Measurements from ENCODE around the gene MTUS2.
A peak's percentile ranks its signal among the peaks of the same experiment; 100 is the strongest.

The MTUS2 gene

GRCh38 chr13:28820099-28821051 is at the start of gene MTUS2:
MTUS2 (plus strand) TSS chr13:28820339.
- peak; percentile 9 for DNase-seq

DNA sequence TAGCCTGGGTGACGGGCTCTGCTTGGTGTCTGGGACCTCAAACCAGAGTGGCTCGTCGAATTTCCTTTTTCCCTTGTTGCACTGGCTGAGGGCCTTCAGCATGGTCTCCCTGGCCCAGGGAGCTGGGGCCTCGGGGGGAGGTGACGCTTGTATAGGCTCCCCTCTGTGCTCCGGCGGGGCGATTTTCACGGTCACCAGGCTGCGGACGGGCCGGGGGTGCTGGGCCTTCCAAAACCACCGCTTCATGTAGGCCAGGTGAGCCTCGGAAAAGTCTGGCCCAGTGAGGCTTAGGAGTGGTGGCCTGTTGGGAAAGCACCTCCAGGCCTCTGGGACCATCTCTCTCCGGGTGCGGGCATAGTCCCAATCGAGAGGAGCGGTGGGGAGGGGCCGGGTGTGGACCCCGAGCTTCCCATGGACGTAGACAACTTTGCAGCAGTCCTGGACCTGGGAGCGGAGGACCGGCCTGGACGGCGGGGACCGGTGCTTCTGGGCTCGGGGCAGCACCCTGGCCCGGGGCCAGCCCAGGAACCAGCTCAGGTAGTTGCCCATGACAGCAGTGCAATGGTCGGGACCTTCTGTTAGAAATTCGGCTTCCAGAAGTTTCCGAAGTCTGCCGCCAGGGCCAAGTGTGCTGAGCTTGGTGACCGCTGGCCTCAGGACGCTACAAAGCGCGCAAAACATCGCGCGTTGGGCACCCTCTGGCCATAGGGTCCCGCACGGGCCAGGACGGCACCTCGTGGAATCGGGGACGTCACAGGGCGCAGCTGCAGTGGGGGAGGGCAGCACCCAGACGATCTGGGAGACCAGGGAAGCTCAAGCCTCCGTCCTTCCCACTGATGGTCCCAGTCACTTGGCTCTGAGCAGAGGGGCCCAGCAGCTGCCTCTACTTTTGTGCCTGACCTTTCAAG is 41.6 kb upstream of the MTUS2 start:
- no peak for DNase-seq

- no peak for DNase-seq
Observed at GRCh38 chr13:28792992-28793391, 27.1 kb upstream of the MTUS2 start.

DNA sequence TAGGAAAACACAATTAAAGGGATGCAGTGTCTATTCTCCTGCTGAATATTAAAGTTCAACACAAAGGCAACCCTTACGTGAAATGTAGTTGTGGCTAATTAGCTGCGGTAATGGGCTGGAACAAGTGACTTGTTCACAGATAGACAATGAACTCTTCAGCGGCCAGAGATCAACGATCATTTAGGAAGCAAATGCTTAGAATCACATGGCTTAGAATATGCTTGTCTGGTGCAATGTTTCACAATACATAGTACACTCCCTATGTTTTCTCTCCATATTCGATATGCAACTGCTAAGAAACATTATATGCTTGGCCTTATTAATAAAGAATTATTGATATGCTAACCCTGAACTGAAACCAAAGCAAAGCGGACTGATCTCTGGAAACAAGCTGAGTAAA is 25.7 kb upstream of the MTUS2 start:
- DNase-seq: peak; percentile 1

- DNase-seq: no peak
Observed at GRCh38 chr13:28796938-28797257, 23.2 kb upstream of the MTUS2 start.

- DNase-seq: peak; percentile 5
Observed at GRCh38 chr13:28805193-28805819, 14.8 kb upstream of the MTUS2 start.

DNA sequence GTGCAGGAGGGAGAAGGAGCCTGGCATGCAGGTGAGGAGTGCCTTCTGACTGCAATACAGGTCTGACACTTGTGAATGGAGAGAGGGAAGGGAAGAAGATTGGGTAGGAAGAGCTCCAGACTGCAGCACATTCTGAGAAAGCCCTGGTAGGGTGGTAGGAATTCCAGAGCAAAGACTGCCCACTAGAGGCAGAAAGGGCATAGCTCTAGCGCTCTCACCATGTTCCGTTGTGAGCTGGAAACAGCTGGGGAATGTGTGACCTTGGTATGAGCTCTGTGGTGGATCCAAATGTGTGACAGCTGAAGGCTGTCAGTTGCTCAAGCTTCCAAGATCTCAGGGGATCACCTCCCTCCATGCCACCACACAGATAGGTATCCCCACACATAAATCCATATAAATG is 2.9 kb upstream of the MTUS2 start:
- no peak for DNase-seq

DNA sequence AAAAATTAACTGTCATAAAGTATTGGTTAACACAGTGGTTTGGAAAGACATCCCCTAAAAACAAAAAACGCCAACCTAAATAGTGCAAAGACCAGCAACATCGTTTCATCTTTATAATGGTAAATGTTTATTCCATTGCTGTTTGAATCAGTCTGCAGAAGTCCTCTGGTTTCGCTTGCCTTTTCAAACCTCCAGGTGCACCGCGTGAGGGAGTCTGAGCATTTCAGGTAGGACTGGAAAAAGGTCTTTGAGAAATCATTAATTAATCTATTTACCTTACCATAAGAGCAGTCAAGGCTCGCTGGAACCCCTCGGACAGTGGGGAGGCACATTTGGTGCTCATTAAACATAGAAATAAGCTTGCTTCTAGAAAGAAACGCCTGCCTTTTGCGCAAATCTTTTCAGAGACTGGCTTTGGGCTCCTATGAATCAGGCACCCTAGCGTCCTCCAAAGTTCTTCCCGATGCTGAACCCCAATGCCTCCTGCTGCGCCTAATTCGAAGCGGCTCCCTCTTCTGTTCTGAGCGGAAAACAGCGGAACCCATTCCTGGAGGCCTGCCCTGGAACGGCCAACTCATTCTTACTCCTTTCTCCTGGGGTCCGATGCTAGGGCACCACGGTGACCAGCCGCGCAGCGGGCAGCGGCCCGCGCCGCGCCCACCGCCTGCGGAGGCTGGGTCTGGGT is 951 bp upstream of the MTUS2 start:
- DNase-seq: no peak

GRCh38 chr13:28819735-28820098 is 422 bp upstream of the MTUS2 start:
- DNase-seq: peak; percentile 44

DNA sequence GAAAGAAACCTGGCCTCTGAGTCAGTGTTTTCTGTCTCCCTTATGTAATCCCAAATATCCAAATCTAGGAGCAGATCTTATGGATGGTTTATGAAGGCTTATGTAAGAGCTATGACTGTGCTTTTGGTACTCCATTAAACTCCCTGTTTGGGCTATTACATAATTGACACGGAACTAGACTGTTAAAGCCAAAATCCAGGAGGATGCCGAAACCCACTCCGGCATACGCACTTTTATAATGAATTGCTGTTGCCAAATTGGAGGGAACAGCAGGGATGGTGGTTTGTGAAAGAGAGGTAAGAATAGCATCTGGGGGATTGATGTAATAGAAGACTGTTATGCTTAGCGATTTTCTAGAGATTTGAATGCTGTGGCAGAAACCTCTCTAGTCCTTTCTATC is 2.0 kb downstream of the MTUS2 start:
- DNase-seq: no peak

GRCh38 chr13:28822801-28823200 is 2.7 kb downstream of the MTUS2 start:
- DNase-seq: no peak

- DNase-seq: no peak
Observed at GRCh38 chr13:28825379-28825778, 5.2 kb downstream of the MTUS2 start.

GRCh38 chr13:28826368-28826767 is 6.2 kb downstream of the MTUS2 start:
- no peak for DNase-seq

DNA sequence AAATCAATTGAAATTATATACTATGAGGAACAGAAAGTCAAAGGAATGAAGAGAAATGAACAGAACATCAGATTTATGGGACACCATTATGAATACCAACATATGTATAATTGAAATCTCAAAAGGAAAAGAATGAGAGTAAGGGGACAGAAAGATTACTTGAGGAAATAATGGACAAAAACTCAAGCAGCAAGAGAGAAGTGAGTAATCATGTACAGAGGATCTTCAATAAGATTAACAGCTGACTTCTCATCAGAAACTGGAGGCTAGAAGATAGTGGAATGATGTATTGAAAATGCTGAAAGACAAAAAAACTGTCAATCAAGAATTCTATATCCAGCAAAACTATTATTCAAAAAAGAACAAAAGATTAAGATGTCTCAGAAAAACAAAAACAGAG is 10.4 kb downstream of the MTUS2 start:
- DNase-seq: no peak

DNA sequence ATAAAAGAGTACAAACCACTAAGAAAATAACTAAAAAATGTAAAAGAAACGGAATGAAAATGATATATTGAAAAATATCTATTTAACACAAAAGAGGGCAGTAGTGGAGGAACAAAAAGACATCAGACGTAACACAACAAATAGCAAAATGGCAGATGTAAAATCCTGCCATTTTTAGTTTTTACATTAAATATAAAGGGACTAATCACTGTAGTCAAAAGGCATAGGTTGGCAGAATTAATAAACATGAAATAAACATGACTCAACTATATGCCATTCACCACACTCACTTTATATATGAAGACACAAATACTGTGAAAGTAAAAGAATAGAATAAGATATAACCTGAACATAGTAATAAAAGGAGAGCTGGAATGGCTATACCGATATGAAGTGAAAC is 11.0 kb downstream of the MTUS2 start:
- no peak for DNase-seq

DNA sequence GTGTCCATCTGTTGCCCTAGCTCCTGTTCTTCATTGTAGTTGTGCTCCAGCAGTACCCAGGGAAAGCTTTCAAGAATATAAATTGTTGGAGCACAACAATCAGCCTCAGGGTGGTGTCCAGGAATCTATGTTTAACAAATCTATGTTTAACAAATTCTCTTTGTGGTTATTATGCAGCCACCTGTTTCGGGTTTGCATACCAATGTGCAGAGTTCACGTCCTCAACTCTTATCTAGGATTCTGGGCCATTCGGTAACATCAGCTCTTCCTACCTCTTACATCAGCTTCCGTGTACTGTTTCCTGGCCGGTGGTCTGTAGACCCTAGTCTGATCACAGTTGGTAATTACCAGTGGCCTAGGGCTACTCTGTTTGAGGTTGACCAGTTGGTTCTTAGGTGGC is 17.0 kb downstream of the MTUS2 start:
- DNase-seq: no peak

DNA sequence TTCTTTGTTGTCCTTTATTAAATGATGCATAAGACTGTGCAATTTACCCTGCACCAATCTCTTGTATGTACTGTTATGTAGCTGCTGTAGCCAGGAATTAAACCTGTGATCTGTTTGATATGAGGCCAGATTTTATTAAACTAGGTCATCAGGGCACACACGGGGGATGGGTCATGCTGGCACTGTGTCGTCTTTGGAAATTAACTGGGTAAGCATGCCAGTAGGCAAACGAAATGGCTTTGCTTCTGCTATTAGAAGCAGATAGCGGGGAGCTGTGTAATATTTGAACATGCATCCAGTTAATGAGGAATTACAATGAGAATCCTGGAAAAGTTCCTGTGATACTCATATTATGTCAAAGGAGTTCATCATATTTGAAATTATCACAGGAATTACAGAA is 23.5 kb downstream of the MTUS2 start:
- DNase-seq: no peak

GRCh38 chr13:28849441-28849840 is 29.3 kb downstream of the MTUS2 start:
- no peak for DNase-seq

- DNase-seq: no peak
Observed at GRCh38 chr13:28850226-28850625, 30.1 kb downstream of the MTUS2 start.

GRCh38 chr13:28851422-28851821 is 31.3 kb downstream of the MTUS2 start:
- DNase-seq: no peak

- no peak for DNase-seq
Observed at GRCh38 chr13:28854657-28855056, 34.5 kb downstream of the MTUS2 start.

GRCh38 chr13:28856287-28856686 is 36.1 kb downstream of the MTUS2 start:
- DNase-seq: no peak

- DNase-seq: no peak
Observed at GRCh38 chr13:28859069-28859468, 38.9 kb downstream of the MTUS2 start.
